GM19372 (cell line): ENCODE measurements around the gene KRT39.
"Not testable (repeated sequence)": the region's sequence is repeated elsewhere in the genome, so short reads cannot be mapped to it uniquely, and the experiment has no call there.

Experiments
- ATAC-seq: cut with Tn5 transposase; IDR thresholded peaks from one replicate; pipeline ENCODE4 v1.9.1; 2021; ENCODE audit warnings: mild to moderate bottlenecking, low read depth, moderate library complexity; ENCODE audit not compliant: unreplicated experiment

The KRT39 gene

DNA sequence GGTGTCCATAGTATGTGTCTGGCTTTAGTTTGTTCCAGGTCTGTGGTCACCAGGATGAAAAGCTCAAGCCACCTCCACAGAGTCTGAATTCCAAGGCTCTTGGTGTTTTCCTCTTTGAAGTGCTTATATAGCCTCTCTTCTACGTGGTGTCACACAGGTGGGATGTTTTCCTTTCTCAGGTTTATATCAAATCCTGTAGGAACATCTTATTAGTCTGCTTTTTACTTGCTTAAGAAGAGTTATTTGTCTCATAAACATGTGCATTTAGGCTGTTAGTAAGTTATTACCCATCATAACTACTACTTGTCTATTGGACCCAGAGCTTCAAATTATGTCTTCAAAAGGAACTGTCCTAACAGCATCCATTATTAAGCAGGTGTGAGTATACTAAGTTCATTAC is at the start of gene KRT39:
KRT39 (minus strand) TSS at position 101 of the 400 bp plus-strand sequence; CDS start at position 9, 92 bp downstream.
- no peak for ATAC-seq

DNA sequence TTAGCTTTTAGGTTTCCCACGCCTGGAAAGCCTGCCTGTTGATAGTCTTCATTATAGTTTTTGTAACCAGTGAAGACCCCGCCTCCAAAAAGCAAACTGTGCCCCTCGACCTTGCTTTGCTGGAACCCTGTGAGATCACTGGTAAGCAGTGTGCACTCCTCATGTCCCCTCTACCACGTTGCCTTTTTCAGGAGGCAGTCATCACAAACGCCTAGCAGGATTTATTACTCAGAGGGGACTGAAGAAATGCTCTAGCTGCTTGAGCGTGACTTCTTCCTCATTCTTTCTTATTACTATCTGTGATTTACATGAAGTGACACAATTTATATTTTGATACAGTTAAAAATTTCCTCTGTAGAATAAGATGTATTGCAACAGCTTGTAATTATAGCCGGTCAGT is 48.7 kb upstream of the KRT39 start:
- ATAC-seq, result no peak

DNA sequence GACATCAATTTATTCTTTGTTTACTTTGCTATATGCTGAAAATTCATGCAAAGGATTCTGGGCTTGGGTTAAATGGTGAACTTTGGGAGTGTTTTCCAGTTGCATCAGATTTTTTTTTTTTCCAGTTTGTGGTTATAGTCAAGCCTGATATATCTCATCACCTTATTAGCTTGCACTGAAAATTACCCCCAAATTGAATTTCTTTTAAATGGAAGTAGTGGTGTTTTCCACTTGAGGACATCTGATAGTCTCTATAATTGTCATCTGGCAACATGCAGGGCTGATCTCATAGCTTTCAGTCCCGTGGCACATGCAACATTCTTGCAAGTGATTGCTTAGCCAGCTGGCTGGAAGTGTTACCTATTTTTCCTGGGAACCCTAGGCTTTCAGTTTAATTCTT is 46.9 kb upstream of the KRT39 start:
- no peak for ATAC-seq

DNA sequence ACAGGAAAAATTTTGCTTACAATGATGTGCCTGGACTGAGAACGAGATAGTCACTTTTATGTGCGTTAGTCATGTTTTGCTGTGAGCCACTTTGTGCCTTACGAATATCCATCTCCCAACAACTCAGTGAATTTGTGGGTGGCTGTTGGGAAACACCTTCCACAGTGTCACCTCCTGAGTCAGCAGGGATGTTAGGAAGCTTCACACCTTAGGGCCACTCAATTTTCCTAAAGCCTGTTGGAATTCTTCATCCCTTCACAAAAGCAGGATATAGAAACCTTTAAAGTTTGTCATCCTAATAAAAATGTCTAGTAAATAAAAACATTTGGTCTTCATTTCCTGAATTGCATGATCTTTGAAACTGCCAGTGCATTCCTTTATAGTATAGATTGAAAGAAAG is 46.4 kb upstream of the KRT39 start:
- no peak for ATAC-seq

DNA sequence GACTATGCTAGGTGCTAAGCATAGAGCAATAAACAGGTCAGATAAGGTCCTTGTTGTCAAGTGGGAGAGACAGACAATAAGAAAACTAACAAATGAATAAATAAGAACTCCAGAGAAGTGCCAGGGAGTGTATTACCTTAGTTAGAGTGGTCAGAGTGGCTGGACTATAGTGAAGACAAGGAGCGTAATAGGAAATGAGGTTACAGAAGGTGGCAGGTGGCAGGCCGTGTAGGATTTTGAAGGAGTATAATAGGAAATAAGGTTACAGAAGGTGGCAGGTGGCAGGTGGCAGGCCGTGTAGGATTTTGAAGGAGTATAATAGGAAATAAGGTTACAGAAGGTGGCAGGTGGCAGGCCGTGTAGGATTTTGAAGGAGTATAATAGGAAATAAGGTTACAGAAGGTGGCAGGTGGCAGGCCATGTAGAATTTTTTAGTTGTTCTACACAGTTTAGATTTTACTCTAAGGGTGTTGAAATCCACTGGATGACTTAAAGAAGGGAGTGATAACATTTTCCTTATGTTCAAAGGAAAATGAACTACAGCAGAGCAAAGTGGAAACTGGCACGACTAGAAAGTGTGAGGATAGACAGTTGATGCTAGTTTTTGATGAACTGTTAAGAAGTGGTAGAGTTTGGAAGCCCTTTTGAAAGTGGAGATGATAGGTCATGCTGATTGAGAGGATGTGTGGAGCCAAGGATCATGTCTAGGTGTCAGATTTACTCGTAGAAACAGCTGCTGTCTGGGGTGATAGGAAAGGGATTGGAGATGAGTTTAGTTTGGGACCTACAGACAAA is 45.8 kb upstream of the KRT39 start:
- no peak for ATAC-seq

DNA sequence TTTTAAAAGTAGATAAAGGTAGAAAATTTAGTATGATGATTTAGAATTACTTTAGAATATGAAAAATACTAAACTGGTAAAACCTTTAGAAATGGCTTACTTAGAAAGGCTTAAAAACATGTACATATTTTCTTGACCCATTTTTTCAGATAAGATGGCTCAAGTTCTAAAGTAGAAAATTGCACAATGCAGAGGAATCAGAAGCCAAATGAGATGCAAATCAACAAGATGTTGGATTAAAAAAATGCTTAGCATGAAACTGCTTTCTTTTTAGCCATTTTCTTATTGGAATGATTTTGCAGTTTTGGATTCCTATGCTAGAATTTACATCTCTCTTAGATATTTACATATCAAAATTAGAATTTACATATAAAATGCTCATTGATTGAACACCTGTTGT is 43.7 kb upstream of the KRT39 start:
- ATAC-seq, result no peak

DNA sequence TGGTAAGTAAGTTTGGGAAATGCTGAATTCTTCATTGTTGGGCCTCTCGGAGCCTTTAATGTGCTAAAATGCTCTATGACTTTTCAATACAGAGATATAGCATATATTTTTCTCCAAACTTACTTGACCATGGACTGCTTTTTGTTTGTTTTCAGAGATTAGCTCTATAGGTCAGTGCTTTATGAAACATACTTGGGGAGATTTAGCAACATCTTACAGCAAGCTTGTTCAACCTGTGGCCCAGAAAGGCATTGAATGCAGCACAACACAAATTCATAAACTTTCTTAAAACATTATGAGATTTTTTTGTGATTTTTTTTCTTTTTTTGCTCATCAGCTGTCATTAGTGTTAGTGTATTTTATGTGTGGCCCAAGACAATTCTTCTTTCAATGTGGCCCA is 43.2 kb upstream of the KRT39 start:
- ATAC-seq, result no peak

DNA sequence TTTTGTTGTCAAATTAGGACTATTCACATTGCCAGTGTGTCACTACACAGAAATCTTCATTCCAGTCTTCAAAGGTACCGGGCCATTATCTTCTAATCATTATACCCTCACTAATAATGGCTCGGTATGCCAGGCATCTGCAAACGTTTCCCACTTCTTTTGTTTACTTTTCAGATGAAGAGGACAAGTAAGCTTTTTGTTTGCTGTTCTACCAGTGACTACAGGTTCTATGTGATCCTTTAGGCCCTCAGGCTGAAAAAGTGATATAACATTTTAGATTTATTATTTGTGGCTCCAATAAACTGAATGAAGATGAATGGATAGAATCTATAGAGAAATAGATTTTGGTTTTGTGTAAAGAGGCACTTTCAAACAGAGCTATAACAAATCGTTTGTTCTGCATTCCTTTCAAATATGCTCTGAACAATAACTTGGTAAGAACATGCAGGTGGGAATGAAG is 42.6 kb upstream of the KRT39 start:
- no peak for ATAC-seq

DNA sequence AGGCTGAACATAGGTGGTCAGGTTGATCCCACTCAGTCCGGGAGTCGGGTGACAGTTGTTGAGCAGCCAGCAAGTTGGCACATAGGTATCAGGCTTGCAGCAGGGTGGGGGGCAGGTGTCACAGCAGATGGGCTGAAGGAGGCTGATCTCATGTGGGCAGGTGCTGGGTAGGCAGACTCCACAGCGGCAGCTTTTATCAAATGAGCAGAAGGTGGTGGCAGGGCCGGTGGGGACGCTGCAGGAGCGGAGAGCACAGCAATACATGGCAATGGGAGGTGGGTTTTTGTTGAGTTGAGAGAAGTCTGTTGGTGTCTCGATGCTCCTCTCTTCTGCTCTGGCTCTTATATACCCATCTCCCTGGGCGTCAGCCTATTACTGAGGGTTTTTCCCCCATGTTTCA is 42.1 kb upstream of the KRT39 start, which contains the start of gene KRTAP3-1:
KRTAP3-1 (minus strand) TSS at position 318 of the 400 bp plus-strand sequence; CDS start at position 264, 54 bp downstream.
- ATAC-seq, result no peak

DNA sequence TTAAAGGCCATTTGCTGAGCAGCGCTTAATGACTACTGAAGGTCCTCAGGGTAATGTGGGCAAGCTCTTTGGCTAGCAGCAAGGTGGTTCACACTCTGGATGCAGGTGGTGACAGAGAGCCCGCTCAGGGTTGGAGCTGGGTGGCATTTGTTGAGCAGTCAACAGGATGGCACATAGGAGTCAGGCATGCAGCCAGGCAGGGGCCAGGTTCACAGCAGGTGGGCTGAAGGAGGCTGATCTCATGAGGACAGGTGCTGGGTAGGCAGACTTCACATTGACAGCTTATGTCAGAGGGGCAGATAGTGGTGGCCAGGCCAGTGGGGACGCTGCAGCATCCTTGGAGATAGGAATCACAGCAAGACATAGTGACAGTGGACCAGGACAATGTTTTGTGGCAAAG is 37.6 kb upstream of the KRT39 start:
- ATAC-seq, result no peak

DNA sequence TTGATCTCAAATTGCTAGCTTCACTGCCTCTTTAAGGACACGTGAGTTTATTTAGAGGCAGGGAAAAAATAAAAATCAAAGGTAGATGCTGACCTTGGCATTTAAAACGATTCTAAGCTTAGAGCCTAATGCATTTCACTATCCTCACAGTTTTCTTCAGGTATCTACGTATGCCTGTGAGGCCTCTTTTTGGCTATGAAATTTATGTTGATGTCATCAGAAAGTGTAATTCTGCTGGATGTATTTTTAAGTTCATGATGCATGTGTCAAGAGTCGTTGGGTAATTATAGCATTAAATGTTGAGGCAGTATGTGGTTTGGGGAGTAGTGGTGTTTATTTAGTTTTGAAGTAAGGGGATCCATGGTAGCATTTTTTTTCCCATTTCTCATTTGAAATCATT is 37.2 kb upstream of the KRT39 start:
- ATAC-seq, result no peak

DNA sequence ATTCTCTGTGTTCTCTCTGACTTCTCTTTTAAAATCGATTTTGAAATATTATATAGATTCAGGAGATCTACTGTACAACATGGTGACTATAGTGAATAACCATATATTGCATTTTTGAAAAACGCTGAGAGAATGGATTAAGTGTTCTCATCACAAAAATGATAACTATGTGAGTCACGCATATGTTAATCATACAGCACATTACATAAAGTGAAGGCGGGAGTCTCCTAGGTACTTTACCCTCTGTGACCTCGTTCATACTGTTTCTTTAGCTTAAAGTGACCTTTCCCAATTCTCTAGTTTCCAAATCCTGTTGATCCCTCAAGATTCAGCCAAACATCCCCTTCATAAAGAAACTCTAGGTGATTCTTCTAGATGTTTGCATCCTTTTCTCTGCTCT is 36.1 kb upstream of the KRT39 start:
- ATAC-seq, result no peak

DNA sequence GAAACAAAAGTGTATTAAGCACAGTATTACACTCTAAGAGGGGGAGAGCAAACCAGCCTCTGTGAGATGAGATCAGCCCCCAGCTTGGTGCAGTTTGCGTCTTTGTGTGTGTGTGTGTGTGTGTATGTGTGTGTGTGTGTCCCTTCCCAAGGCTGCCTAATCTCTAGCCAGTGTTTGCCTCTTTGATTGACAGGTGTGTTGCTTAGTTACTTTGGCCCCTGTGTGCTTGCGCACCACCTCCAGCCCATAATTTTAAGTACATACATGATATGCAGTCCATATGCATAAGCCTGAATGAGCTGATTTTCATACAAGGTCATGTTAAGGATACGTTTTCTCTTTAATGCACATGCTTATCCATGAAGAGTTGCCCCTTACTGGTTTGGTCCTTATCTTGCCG is 35.0 kb upstream of the KRT39 start:
- ATAC-seq, result no peak

DNA sequence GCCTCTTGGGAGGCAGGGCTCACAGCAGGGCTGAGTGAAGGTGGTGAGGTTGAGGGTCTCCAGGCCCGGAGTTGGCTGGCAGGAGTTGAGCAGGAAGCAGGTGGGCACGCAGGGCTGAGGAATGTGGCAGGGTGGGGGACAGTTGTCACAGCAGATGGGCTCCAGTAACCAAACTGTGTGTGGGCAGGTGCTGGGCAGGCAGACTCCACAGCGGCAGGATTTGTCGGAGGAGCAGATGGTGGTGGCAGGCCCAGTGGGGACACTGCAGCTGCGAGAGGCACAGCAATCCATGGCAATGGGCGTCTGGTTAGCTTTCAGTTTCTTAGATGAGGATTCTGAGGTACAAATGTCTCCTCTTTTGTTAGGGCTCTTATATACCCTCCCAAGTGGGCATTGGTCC is 32.8 kb upstream of the KRT39 start, which contains the start of gene KRTAP3-2:
KRTAP3-2 (minus strand) TSS at position 344 of the 400 bp plus-strand sequence; CDS start at position 291, 53 bp downstream.
- not testable (repeated sequence) for ATAC-seq

DNA sequence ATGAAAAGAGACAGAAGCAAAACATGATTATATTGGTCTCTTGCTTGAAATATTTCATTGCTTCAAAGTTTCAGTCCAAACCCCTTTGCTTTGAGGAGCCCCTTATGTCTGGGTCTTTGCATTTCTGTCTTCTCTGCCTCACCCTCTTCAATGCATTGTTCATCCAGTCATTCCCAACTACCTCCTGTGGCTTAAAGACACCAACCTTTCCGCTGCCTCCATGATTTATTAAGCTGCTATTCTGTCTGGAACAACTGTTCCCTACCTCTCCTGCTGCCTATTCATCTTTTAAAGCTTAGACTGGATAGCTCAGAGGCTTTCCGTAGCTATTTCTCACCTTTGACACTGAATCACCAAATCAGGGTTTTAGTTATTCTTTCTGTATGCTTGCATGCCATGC is 30.6 kb upstream of the KRT39 start:
- no peak for ATAC-seq

DNA sequence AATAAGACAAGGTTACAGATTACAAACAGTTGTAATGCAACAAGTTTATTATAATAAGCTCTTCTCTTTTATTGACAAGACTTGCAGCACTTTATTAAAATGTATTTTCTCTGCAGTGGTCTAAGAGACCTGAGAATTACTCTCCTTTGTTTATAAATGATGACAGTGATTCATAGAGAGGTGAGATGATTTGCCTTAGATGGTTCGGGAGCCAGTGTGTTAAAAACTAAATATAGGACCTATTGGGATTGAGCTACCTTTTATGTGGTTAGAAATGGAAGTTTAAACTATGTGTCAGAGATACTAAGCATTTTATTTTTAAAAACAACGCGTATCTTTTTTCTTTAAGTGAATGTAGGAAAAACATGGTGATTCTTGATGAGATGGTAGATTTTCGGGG is 30.1 kb upstream of the KRT39 start:
- no peak for ATAC-seq

DNA sequence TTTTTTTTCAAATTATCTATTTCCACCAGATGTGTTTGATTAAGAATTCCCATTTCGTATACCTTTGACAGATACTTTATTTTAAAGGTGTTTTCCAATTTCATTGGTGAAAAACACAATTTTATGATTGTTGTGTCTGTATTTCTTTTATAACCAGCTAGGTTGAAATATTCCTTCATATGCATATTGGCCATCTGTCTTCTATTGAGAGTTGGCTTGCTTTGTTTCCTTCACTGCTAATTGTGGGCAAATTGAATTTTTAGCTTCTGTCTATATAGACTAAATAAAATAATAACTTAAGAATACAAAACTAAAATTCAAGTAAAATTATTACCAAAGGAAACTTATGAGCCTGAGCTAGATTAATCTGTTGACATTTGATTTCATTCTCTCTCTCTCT is 28.4 kb upstream of the KRT39 start:
- no peak for ATAC-seq

DNA sequence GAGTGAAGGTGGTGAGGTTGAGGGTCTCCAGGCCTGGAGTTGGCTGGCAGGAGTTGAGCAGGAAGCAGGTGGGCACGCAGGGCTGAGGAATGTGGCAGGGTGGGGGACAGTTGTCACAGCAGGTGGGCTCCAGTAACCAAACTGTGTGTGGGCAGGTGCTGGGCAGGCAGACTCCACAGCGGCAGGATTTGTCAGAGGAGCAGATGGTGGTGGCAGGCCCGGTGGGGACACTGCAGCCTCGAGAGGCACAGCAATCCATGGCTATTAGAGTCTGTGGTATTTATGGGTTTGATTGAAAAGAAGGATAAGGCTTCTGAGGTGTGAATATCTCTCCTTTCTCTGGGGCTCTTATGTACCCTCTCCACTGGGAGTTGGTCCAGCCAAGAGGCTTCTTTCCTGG is 27.1 kb upstream of the KRT39 start, which contains the start of gene KRTAP3-3:
KRTAP3-3 (minus strand) TSS at position 326 of the 400 bp plus-strand sequence; CDS start at position 259, 67 bp downstream.
- ATAC-seq, result no peak

DNA sequence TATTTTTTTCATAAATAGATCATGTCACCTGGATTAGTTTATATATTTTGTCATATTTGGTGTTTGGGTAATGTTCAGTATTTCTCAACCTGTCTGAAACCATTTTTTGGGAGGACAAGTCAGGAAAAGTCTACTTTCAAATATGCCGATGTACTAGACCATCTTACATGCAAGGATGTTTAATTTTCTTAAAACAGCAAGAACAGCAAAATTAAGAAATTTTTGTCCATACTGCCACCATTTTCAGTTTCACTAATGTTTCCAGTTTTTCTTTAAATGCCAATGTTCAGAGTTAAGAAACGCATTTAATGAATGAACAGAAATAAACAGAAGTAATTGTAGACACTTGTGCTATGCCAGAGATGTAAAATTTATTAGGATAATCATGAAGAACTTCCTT is 26.3 kb upstream of the KRT39 start:
- ATAC-seq, result no peak

DNA sequence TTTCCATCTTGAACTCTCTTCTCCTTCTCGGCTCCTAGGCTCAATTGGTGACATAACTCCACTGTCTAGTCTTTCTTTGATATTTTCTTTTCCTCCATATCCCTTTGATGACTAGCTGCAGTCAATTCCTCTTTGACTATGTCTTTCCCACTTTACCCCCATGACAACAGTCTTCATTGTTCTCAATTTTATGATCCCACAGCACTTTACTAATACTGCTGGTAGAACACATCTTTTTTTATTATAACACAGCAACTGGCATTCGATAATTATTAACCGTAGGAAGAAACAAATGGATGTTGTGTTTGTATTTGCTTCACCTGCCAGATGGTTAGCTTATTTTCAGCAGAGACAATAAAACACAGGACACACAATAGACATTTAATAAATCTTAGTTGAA is 25.9 kb upstream of the KRT39 start:
- no peak for ATAC-seq

DNA sequence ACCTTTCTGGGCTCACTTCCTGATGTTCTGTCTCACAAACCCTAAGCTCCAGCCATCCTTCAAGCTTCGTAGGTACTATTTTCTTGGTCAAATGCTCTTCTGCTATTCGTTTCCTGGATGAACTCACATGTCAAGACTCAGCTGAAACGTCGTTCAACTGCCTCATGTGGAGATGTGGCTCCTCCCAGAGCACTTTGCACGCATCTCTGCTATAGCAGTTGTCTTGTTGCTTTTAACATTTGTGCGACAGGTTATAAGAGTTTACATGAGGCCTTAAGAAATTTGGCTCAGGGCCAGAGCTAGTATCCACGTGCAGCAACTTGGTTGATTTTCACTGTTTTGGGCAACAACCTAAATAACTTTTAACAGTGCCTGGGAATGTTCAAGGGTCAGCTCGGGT is 20.2 kb upstream of the KRT39 start:
- ATAC-seq, result no peak

DNA sequence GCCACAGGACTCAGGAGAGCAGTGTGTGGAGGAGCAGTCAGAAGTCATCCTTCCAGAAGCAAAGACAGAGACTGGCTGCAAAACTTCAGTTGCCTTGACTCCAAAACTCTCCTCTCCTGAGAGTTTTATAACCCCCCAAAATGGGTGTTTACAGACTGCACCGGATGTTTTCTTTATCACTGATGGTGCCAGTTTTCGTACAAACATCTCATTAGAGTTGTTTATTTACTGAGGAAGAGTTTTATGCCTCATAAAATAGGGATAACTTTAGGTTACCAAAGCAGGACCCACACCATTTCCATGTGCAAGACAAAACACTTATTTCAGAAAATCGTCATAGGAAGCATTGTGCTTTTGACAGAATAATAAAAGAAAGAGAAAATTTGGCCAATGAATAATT is 17.5 kb upstream of the KRT39 start, which contains the start of gene KRT40:
KRT40 (minus strand) TSS at position 101 of the 400 bp plus-strand sequence; CDS start at position 48, 53 bp downstream.
- no peak for ATAC-seq
